Purkinje cell (primary cell): Measurements from ENCODE around the gene TUBB2A. TPM values are rescaled to one million over a fixed set of nuclear protein-coding genes. Genes with fewer than 3 reads are reported as not detected.

Experiments
- polyA plus RNA-seq: library from polyadenylated mRNA; unstranded; fragments of >200 nt; fragmentation: Nextera tagmentation; gene quantifications from 2 replicates; pipeline ENCODE4 v1.2.1, GENCODE V29; 2014

Gene TUBB2A
- 204 and 321 TPM in 2 replicates for polyA plus RNA-seq

GRCh38 chr6:3157131-3157933 lies at the start of gene TUBB2A:
TSS of gene TUBB2A (minus strand) at chr6:3157544. CDS start at chr6:3157463, 81 bp downstream.

GRCh38 chr6:3118353-3119039 lies 38.8 kb downstream of the TUBB2A start, which contains the start of gene BPHL:
TSS of gene BPHL (plus strand) at chr6:3118711. CDS start at chr6:3118741, 30 bp downstream.

Other genes starting within 250 kb of the TUBB2A start
- 13.6 and 23.1 TPM in 2 replicates for gene SERPINB6, start 186.0 kb downstream of the TUBB2A start, polyA plus RNA-seq
- gene NQO2, start 157.7 kb downstream of the TUBB2A start, polyA plus RNA-seq, result 65.0 and 96.8 TPM in 2 replicates
- gene RIPK1, start 89.0 kb downstream of the TUBB2A start, polyA plus RNA-seq, result 1.4 and 2.4 TPM in 2 replicates
- gene BPHL, start 38.8 kb downstream of the TUBB2A start, polyA plus RNA-seq, result 12.4 and 17.4 TPM in 2 replicates
- 46.3 and 56.3 TPM in 2 replicates for gene TUBB2B, start 70.1 kb upstream of the TUBB2A start, polyA plus RNA-seq
- gene PSMG4, start 101.4 kb upstream of the TUBB2A start, polyA plus RNA-seq, result 43.5 and 47.2 TPM in 2 replicates